ENCODE results near the gene SLC4A2. TPM values are rescaled to one million over a fixed set of nuclear protein-coding genes. Genes with fewer than 3 reads are reported as not detected.

Gene SLC4A2
- total RNA-seq, 5 donors from 2014 or later (not counting 1 experiment from before 2014, with no cell fraction given), result 52.0 to 91.5 (median 74.4) TPM

GRCh38 chr7:151062111-151062398 is 2.7 kb downstream of the SLC4A2 start:
- POLR2A ChIA-PET, result no interaction called here

GRCh38 chr7:151062399-151063211 is 3.2 kb downstream of the SLC4A2 start:
- ATAC-seq (replicated peaks in 1 of 4) (no peak), DNase-seq (no peak)
- no peak overlapping the region for H3K27ac Mint-ChIP-seq
- POLR2A ChIA-PET, result no interaction called here
- peaks cover 5 to 33% of the 10 kb centered on the region in 2 donors for H3K36me3 ChIP-seq (ENCODE audit: control insufficient read depth in 2 of 2, extremely low read depth in 1 of 2, insufficient read depth in 1 of 2, low read length in 1 of 2)
- peaks cover 18 to 40% of the 10 kb centered on the region in 2 experiments for H3K4me1 ChIP-seq (ENCODE audit: control insufficient read depth in 1 of 2, extremely low read depth in 1 of 2, insufficient read depth in 2 of 2, low read length in 2 of 2)
- no peaks in the 10 kb centered on the region for H3K9me3 Mint-ChIP-seq
- 84% methylated on average over 17 of the region's 43 CpGs for WGBS (ENCODE audit: insufficient coverage)
- no peak overlapping the region for H3K4me3 ChIP-seq (ENCODE audit: control insufficient read depth in 1 of 2, extremely low read depth in 1 of 2, low read length in 1 of 2)
- no peak overlapping the region for H3K4me3 Mint-ChIP-seq
- H3K36me3 Mint-ChIP-seq, result peaks cover 14% of the 10 kb centered on the region
- no peak overlapping the region for H3K27ac ChIP-seq (ENCODE audit: low read length)
- H3K27me3 ChIP-seq (replicated peaks in 1 of 2; ENCODE audit: control insufficient read depth in 2 of 2, extremely low read depth in 1 of 2, insufficient read depth in 2 of 2, low read length in 1 of 2), result no peaks in the 10 kb centered on the region
- H3K4me1 Mint-ChIP-seq, result peaks cover 23 to 29% (median 29%) of the 10 kb centered on the region in 3 donors
- no peaks in the 10 kb centered on the region for H3K27me3 Mint-ChIP-seq
- H3K9me3 ChIP-seq, result no peaks in the 10 kb centered on the region
- CTCF ChIA-PET, result interaction anchor here (0.5 to 1.0 kb wide), 3 partner anchors 32 to 1137 kb away, joined by 3 to 7 read pairs (median 3); no protein-coding TSS in a partner anchor

More at GRCh38 chr7:151062111-151062398, 2.7 kb downstream of the SLC4A2 start:
- Mint-ChIP-seq H3K4me1 (peaks cover 28 to 35% (median 34%) of the 10 kb centered on the region in 3 donors), H3K36me3 (peaks cover 8% of the 10 kb centered on the region), H3K27ac (no peak overlapping the region), H3K27me3 (no peaks in the 10 kb centered on the region), H3K9me3 (no peaks in the 10 kb centered on the region), H3K4me3 (peak overlapping the region in 2 of 3 donors; percentile 47 to 90)
- no peak overlapping the region for H3K4me3 ChIP-seq (ENCODE audit: control insufficient read depth in 1 of 2, extremely low read depth in 1 of 2, low read length in 1 of 2)
- peaks cover 3 to 27% of the 10 kb centered on the region in 2 donors for H3K36me3 ChIP-seq (ENCODE audit: control insufficient read depth in 2 of 2, extremely low read depth in 1 of 2, insufficient read depth in 1 of 2, low read length in 1 of 2)
- ATAC-seq (replicated peaks in 1 of 4) (no peak), DNase-seq (no peak)
- H3K4me1 ChIP-seq (ENCODE audit: control insufficient read depth in 1 of 2, extremely low read depth in 1 of 2, insufficient read depth in 2 of 2, low read length in 2 of 2), result peaks cover 22 to 46% of the 10 kb centered on the region in 2 experiments
- H3K27me3 ChIP-seq (replicated peaks in 1 of 2; ENCODE audit: control insufficient read depth in 2 of 2, extremely low read depth in 1 of 2, insufficient read depth in 2 of 2, low read length in 1 of 2), result no peaks in the 10 kb centered on the region
- CTCF ChIA-PET, result no interaction called here
- H3K27ac ChIP-seq (ENCODE audit: low read length), result no peak overlapping the region
- H3K9me3 ChIP-seq, result no peaks in the 10 kb centered on the region
- WGBS (ENCODE audit: insufficient coverage), result 97% methylated on average over 9 of the region's 11 CpGs

GRCh38 chr7:151063212-151063561 is 3.8 kb downstream of the SLC4A2 start:
- Histone ChIP-seq H3K27me3 (replicated peaks in 1 of 2; ENCODE audit: control insufficient read depth in 2 of 2, extremely low read depth in 1 of 2, insufficient read depth in 2 of 2, low read length in 1 of 2) (no peaks in the 10 kb centered on the region), H3K36me3 (ENCODE audit: control insufficient read depth in 2 of 2, extremely low read depth in 1 of 2, insufficient read depth in 1 of 2, low read length in 1 of 2) (peaks cover 10 to 36% of the 10 kb centered on the region in 2 donors), H3K4me3 (ENCODE audit: control insufficient read depth in 1 of 2, extremely low read depth in 1 of 2, low read length in 1 of 2) (no peak overlapping the region), H3K4me1 (ENCODE audit: control insufficient read depth in 1 of 2, extremely low read depth in 1 of 2, insufficient read depth in 2 of 2, low read length in 2 of 2) (peaks cover 17 to 38% of the 10 kb centered on the region in 2 experiments), H3K9me3 (no peaks in the 10 kb centered on the region), H3K27ac (ENCODE audit: low read length) (no peak overlapping the region)
- POLR2A ChIA-PET, result no interaction called here
- Mint-ChIP-seq H3K27me3 (no peaks in the 10 kb centered on the region), H3K9me3 (no peaks in the 10 kb centered on the region), H3K27ac (no peak overlapping the region), H3K4me1 (peaks cover 21 to 28% (median 27%) of the 10 kb centered on the region in 3 donors), H3K4me3 (no peak overlapping the region), H3K36me3 (peaks cover 20% of the 10 kb centered on the region)
- CTCF ChIA-PET, result interaction anchor here in 1 of 2 donors (0.6 to 1.0 kb wide), 2 partner anchors 34 to 1136 kb away, joined by 3 to 7 read pairs; no protein-coding TSS in a partner anchor
- DNase-seq, result no peak
- ATAC-seq (replicated peaks in 1 of 4), result no peak
- WGBS (ENCODE audit: insufficient coverage), result 95% methylated on average over 10 of the region's 11 CpGs

GRCh38 chr7:151064454-151064853 is 5.1 kb downstream of the SLC4A2 start:
- ChIA-PET POLR2A (no interaction called here), CTCF (no interaction called here)
- Histone ChIP-seq H3K9me3 (no peaks in the 10 kb centered on the region), H3K27me3 (replicated peaks in 1 of 2; ENCODE audit: control insufficient read depth in 2 of 2, extremely low read depth in 1 of 2, insufficient read depth in 2 of 2, low read length in 1 of 2) (no peaks in the 10 kb centered on the region), H3K4me3 (ENCODE audit: control insufficient read depth in 1 of 2, extremely low read depth in 1 of 2, low read length in 1 of 2) (no peak overlapping the region), H3K4me1 (ENCODE audit: control insufficient read depth in 1 of 2, extremely low read depth in 1 of 2, insufficient read depth in 2 of 2, low read length in 2 of 2) (peaks cover 7 to 27% of the 10 kb centered on the region in 2 experiments), H3K27ac (ENCODE audit: low read length) (no peak overlapping the region), H3K36me3 (ENCODE audit: control insufficient read depth in 2 of 2, extremely low read depth in 1 of 2, insufficient read depth in 1 of 2, low read length in 1 of 2) (peaks cover 12 to 43% of the 10 kb centered on the region in 2 donors)
- DNase-seq, result no peak
- ATAC-seq (replicated peaks in 1 of 4), result no peak
- Mint-ChIP-seq H3K27ac (no peak overlapping the region), H3K4me1 (peaks cover 13 to 19% (median 18%) of the 10 kb centered on the region in 3 donors), H3K9me3 (no peaks in the 10 kb centered on the region), H3K36me3 (peaks cover 25% of the 10 kb centered on the region), H3K27me3 (no peaks in the 10 kb centered on the region), H3K4me3 (no peak overlapping the region)
- WGBS (ENCODE audit: insufficient coverage), result 97% methylated on average over 5 of the region's 18 CpGs

GRCh38 chr7:151064993-151065392 is 5.6 kb downstream of the SLC4A2 start:
- H3K27me3 Mint-ChIP-seq, result no peaks in the 10 kb centered on the region
- no CpG with 5 or more reads among the region's 6 CpGs for WGBS (ENCODE audit: insufficient coverage)
- H3K36me3 ChIP-seq (ENCODE audit: control insufficient read depth in 2 of 2, extremely low read depth in 1 of 2, insufficient read depth in 1 of 2, low read length in 1 of 2), result peaks cover 16 to 48% of the 10 kb centered on the region in 2 donors

GRCh38 chr7:151065516-151065915 is 6.1 kb downstream of the SLC4A2 start:
- Histone ChIP-seq H3K27ac (ENCODE audit: low read length) (no peak overlapping the region), H3K27me3 (replicated peaks in 1 of 2; ENCODE audit: control insufficient read depth in 2 of 2, extremely low read depth in 1 of 2, insufficient read depth in 2 of 2, low read length in 1 of 2) (no peaks in the 10 kb centered on the region), H3K36me3 (ENCODE audit: control insufficient read depth in 2 of 2, extremely low read depth in 1 of 2, insufficient read depth in 1 of 2, low read length in 1 of 2) (peaks cover 21 to 54% of the 10 kb centered on the region in 2 donors), H3K4me1 (ENCODE audit: control insufficient read depth in 1 of 2, extremely low read depth in 1 of 2, insufficient read depth in 2 of 2, low read length in 2 of 2) (peaks cover 1 to 19% of the 10 kb centered on the region in 2 experiments), H3K4me3 (ENCODE audit: control insufficient read depth in 1 of 2, extremely low read depth in 1 of 2, low read length in 1 of 2) (no peak overlapping the region), H3K9me3 (no peaks in the 10 kb centered on the region)
- CTCF ChIA-PET, result no interaction called here
- Mint-ChIP-seq H3K27ac (no peak overlapping the region), H3K36me3 (peaks cover 28% of the 10 kb centered on the region), H3K9me3 (no peaks in the 10 kb centered on the region), H3K4me3 (no peak overlapping the region), H3K27me3 (no peaks in the 10 kb centered on the region), H3K4me1 (peaks cover 10 to 14% (median 13%) of the 10 kb centered on the region in 3 donors)
- POLR2A ChIA-PET, result no interaction called here
- WGBS (ENCODE audit: insufficient coverage), result 97% methylated on average over 12 of the region's 14 CpGs
- DNase-seq (no peak), ATAC-seq (replicated peaks in 1 of 4) (no peak)

More at GRCh38 chr7:151064993-151065392, 5.6 kb downstream of the SLC4A2 start:
- ChIA-PET CTCF (no interaction called here), POLR2A (no interaction called here)
- Histone ChIP-seq H3K4me3 (ENCODE audit: control insufficient read depth in 1 of 2, extremely low read depth in 1 of 2, low read length in 1 of 2) (no peak overlapping the region), H3K4me1 (ENCODE audit: control insufficient read depth in 1 of 2, extremely low read depth in 1 of 2, insufficient read depth in 2 of 2, low read length in 2 of 2) (peaks cover 6 to 25% of the 10 kb centered on the region in 2 experiments), H3K9me3 (no peaks in the 10 kb centered on the region), H3K27me3 (replicated peaks in 1 of 2; ENCODE audit: control insufficient read depth in 2 of 2, extremely low read depth in 1 of 2, insufficient read depth in 2 of 2, low read length in 1 of 2) (no peaks in the 10 kb centered on the region), H3K27ac (ENCODE audit: low read length) (no peak overlapping the region)
- Mint-ChIP-seq H3K27ac (no peak overlapping the region), H3K9me3 (no peaks in the 10 kb centered on the region), H3K36me3 (peaks cover 25% of the 10 kb centered on the region), H3K4me3 (no peak overlapping the region), H3K4me1 (peaks cover 13 to 18% (median 18%) of the 10 kb centered on the region in 3 donors)
- DNase-seq (no peak), ATAC-seq (replicated peaks in 1 of 4) (no peak)
